GM18868 (cell line): ENCODE measurements around the gene GK.
"Not testable (repeated sequence)": the region's sequence is repeated elsewhere in the genome, so short reads cannot be mapped to it uniquely, and the experiment has no call there.

ENCODE experiments used
- ATAC-seq: cut with Tn5 transposase; IDR thresholded peaks from one replicate; pipeline ENCODE4 v1.9.1; 2021; ENCODE audit warnings: mild to moderate bottlenecking, moderate library complexity; ENCODE audit not compliant: unreplicated experiment

The GK gene

GRCh38 chrX:30693999-30694650 is 40.9 kb downstream of the GK start:
- no peak for ATAC-seq

GRCh38 chrX:30702736-30703135 is 49.5 kb downstream of the GK start:
- ATAC-seq, result no peak

- ATAC-seq, result no peak
Measured at GRCh38 chrX:30706216-30706775, 53.1 kb downstream of the GK start.

GRCh38 chrX:30712214-30712613 is 59.0 kb downstream of the GK start:
- ATAC-seq, result no peak

- ATAC-seq, result peak; percentile 98
Measured at GRCh38 chrX:30713061-30713525, 59.9 kb downstream of the GK start.

GRCh38 chrX:30714138-30714537 is 60.9 kb downstream of the GK start:
- ATAC-seq, result no peak

GRCh38 chrX:30715976-30716375 is 62.8 kb downstream of the GK start:
- ATAC-seq, result no peak

GRCh38 chrX:30733852-30734660 is 80.8 kb downstream of the GK start:
- no peak for ATAC-seq

GRCh38 chrX:30734782-30735181 is 81.6 kb downstream of the GK start:
- ATAC-seq, result no peak

GRCh38 chrX:30735839-30736238 is 82.6 kb downstream of the GK start:
- ATAC-seq, result peak; percentile 98

GRCh38 chrX:30741545-30741944 is 88.3 kb downstream of the GK start:
- ATAC-seq, result no peak

- ATAC-seq, result no peak
Measured at GRCh38 chrX:30748342-30748960, 95.2 kb downstream of the GK start.

GRCh38 chrX:30751497-30751896 is 98.3 kb downstream of the GK start:
- no peak for ATAC-seq

- ATAC-seq, result no peak
Measured at GRCh38 chrX:30762755-30763154, 109.5 kb downstream of the GK start.

GRCh38 chrX:30773764-30774163 is 120.5 kb downstream of the GK start:
- not testable (repeated sequence) for ATAC-seq

- no peak for ATAC-seq
Measured at GRCh38 chrX:30777575-30777974, 124.4 kb downstream of the GK start.

GRCh38 chrX:30779453-30780030 is 126.3 kb downstream of the GK start:
- ATAC-seq, result no peak
